LHCN-M2 (cell line): ENCODE data around the gene GRK3. TPM values are rescaled to one million over a fixed set of nuclear protein-coding genes. Genes with fewer than 3 reads are reported as not detected.
A peak's percentile ranks its signal among the peaks of the same experiment; 100 is the strongest.

ENCODE experiments used
- DNase-seq: peaks from one replicate; pipeline ENCODE4 v3.0.0-alpha.2; 2012; ENCODE audit warnings: low read depth
- total RNA-seq: library from RNA; depleted of rRNA; stranded (reverse); fragments of >200 nt; gene quantifications from 2 replicates; pipeline ENCODE4 v1.2.3, GENCODE V29; 2014

GRK3 gene
- total RNA-seq, 1 experiment from 2014 or later = 3.2 TPM

DNA sequence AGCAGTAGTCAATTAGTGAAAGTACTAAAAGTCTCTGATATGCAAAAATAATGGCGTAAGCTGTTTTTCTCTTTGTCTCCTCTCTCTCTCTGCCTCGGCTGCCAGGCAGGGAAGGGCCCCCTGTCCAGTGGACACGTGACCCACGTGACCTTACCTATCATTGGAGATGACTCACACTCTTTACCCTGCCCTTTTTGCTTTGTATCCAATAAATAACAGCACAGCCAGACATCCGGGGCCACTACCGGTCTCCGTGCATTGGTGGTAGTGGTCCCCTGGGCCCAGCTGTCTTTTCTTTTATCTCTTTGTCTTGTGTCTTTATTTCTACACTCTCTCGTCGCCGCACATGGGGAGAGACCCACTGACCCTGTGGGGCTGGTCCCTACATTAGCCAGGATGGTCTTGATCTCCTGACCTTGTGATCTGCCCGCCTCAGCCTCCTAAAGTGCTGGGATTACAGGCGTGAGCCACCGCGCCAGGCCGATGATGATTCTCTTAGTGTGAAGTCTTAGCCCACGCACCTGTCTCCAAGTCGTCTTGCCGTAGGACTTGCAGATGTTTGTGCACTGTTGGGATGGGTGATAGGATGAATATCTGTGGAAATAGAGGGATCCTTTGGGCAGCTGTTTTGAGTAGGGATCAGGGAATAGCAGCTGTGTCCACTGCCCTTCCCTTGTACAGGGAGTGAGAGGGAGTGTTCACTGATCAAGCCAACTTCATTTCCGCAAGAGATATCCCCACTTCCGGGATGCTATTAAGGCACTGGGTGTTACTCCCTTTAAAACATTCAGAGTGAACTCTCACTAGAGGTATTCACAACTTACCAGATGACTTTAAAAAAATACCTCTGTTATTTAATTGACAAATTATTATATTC lies 61.5 kb downstream of the GRK3 start:
- peak; percentile 24 for DNase-seq

DNA sequence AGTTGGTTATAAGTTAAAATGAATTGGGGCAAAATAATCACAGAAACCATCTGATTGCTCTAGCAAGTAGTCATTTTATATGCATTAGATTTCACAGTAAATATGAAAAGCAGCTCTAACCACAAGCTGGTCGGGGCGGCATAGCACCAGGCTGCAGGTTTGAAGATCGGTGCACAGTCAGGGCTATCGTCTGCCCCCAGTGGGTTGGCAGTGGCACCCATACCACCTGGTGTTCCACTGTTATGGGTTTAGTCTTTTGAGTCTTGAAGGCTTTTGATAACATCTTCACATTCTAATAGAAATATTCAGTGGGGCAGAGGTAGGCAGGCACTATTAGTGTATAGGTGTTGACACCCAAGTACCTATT lies 62.1 kb downstream of the GRK3 start:
- no peak for DNase-seq

DNA sequence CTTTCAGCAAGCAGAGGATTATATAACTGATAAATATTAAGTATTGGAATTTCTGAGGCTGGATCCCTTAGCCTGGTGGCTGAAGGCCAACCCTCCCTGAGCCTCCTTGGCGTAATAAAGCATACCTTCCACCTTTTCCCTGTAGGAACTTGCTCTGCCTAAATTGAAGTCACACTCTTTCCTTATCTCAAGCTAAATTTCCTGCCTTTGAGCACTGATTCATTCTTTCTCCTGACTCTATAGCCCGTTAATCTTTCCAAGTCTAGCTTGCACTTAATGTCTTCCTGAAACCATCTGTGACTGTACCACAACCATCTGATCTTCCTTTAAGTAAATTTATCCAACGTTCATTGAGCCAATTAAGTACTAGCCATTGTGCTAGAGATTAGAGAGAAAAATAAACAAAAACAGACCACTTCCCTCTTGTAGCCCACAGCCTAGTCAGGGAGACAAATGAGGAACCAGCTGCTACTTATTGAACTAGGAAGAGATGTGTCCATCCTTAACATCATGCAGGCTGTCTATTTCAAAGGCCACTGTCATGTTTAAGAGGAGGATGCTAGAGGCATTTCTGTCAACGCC lies 62.9 kb downstream of the GRK3 start:
- DNase-seq = peak; percentile 42

DNA sequence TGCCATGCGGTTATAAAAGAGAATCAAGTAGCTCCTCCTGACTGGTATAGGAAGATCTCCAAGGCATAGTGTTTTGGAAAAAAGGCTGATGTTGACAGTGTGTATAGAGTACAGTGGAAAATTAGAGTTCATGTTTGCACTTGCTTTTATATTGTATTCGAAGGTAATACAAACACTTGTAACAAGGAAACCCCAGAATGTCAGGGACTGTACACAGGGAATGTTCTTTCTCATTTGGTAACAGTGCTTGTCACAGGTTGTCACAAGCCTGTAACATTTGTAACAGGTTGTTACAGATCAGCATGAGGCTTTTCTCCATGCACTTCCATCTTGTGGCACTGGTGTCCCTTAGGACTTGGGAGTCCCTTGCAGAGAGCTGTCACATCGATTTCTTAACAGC lies 64.0 kb downstream of the GRK3 start:
- no peak for DNase-seq

DNA sequence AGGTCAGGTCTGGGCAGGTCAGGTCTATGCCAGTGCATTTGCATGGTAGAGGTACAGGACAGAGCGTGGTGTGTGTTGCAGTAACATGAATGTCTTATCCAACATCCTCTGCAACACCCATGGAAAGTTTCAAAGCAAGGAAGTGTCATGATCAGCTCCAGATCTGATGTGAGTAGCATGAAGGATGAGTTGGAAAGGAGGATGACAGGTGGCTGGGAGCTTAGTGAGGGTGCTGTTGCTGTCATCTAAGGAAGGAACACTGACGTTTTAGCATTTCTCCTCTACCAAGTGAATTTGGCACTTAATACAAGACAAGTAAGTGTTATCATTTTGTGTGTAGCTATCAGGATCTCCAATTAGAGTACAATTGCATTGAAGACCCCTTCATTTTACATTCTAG lies 65.1 kb downstream of the GRK3 start:
- peak; percentile 31 for DNase-seq

DNA sequence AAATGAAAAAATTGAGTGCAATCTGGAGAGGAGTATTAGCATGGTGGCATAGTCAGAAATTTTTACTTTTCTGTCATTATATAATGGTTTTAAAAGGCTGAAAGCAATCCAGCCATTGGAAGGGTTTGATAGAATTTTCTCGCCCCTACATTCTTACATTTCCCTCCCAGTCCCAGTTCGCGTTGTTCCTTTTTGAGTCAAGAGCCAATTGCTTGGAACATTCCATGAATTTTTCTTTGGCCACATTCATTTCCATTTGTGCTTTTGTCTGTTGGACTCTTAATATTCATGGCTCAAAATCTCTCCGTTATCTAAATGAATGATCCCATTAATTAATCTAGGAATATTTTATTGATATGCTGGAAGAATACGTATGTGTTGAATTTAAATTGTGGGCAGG lies 66.0 kb downstream of the GRK3 start:
- peak; percentile 68 for DNase-seq

DNA sequence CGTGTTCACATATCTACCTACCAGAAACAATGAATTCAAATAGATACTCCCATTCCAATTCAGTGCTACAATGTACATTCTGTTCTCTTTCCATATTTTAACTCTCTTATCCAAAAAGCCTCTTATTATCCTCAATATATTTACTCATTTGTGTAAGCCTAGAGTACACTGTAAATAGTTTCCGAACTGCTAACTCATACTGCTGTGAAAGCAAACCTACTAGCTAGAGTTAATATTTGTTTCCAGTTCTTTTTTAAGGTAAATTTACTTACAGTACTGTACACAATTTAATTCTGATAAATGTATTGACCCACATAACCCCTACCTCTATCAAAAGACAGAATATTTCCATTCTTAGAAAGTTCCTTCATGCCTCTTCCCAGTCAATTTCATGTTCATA lies 71.8 kb downstream of the GRK3 start:
- no peak for DNase-seq

DNA sequence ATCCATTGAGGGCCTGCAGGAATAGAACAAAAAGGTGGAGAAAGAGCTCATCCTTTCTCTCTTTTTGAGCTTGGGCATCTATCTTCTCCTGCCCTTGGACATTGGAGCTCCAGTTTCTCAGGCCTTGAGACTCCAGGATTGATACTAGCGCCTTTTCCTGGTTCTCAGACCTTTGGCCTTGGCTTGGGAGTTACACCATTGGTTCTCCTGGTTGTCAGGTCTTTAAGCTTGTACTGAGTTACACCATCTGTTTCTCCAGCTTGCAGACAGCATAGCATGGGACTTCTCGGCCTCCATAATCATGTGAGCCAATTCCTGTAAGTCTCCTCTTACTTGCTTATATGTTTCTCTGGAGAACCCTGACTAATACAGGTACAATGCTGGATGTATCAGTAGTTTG lies 72.6 kb downstream of the GRK3 start:
- no peak for DNase-seq

DNA sequence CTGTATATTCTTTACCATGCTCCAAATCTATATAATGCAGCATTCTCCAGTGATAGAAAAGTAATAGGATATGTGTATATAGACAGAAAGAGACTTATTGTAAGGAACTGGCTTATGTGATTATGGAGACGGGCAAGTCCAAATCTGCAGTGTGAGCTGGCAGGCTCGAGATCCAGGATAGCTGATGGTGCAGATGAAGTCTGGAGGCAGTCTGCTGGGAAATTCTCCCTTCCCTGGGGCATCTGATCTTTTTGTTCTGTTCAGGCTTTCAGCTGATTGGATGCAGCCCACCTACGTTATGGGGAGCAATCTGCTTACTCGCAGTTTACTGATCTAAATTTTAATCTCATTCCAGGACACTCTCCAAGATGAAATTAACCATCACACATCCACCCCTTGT lies 73.2 kb downstream of the GRK3 start:
- no peak for DNase-seq

DNA sequence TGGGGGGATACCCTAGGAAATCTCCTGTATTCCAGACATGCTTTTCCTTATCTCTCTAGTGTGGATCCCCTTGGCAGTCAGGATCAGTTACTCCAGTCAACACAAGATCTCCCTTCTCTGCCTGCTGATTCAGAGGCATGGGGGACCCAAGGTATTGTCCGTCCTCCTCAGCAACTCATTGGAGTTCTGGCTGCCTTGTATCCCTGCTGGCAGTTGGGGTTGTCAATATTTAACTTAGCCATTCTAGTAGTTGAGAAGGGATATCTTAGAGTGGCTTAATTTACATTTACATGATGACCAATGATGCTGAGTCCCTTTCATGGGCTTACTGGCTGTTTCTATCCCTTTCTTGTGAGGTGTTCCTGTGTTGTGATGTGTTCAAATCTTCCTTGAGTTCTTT lies 74.2 kb downstream of the GRK3 start:
- DNase-seq = no peak

DNA sequence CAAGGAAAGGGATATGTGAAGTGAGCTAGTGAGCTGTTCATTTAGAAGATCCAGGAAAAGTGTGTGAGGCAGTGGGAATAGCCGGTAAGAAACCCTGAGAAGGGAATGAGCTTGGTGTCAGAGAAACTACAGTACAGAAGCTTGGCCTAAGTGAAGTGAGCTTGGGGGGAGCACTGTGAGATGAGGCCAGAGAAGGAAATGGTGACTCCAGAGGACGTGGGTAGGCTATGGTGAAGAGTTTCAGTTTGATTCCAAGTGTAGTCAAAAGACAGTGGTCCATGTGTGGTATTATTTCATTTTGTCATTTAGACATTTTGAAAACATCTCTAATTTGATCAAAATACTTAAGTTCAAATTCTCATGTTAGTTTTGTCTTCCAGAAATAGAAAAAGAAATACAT lies 77.2 kb downstream of the GRK3 start:
- DNase-seq = no peak

DNA sequence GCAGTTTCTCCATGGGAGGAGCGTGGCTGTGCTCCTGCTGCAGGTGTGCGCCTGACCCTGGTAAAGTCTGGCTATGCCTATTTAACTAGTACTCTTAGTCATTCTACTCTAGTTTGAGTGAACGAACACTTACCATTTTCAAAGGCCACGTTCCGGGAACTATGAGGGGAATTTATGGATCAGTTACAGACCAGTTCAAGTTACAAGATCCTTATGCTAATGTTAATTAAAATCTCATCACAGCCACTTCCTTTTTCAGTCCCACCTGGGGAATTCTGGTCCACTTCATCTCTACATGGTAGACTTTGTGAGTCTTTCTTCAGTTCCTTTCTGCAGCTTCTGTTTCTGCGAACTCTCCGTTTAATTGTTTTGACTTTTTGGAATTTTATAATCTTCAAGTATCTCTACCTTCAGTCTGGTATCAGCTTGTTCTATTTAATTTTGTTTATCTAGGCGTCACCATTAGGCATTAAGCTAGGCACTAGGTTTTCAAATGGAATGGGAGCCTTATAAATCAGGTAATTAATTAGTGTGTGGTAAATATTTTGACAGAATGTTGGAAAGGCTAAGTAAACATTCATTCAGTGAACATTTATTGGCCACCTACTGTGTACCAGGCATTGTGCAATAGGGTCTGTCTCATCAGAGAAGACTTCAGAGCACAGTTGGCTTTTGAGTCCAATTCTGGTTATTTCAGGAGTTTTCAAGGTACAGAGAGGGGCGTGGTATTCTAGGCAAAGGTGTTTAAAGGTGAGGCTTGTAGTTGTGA lies 78.9 kb downstream of the GRK3 start:
- no peak for DNase-seq

DNA sequence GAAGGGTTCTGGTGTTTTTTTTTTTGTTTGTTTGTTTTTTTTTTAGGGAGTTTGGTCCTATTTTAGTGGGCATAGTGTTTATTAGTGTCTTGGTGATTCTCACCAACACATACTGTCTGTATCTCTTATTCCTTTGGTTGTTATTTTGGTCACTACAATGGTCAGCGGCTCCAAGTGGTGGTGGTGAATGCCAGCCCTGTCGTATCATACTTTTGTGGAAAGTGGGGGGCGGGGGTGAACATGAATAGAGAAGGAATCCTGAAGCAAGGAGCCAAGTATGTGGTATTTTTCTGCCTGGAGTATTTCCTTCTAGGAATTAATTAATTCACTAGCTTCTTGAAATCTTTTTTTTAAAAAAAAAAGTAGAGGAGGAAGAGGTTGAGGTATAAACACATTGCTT lies 79.6 kb downstream of the GRK3 start:
- DNase-seq = peak; percentile 39

DNA sequence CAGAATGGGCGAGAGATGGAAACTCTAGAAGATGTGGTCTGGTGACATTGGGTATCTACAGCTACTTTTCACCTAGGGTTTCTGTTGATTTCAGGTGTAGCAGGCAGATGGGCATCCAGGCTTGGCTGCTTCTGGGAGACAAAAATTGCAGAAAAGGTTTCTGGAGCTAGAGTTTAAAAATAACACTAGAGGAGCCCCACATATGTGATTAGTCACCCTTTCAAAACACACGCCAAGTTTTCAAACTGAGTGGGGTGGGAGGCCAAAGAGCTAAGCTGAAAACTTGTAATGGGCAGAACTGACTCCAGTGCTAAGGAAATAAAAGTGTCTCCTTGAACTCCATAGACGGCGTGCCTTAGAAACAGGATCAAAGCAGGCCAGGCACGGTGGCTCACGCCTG lies 80.8 kb downstream of the GRK3 start:
- peak; percentile 33 for DNase-seq

DNA sequence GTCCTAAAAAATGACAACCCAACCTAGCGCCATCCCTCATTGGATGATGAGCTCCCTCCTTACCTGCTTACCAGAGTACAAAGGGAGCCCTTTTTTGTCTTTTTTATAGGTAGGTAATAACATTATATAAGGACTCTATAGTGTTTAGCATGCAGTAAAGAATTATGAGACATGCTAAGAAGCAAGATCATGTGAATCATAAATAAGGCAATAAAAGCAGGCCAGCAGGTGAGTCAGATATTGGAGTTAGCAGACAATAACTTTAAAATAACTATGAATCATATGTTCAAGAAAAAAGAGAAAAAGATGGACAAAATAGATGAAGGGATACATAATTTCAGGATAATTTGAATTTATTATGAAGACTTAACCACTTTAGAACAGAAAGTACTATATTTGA lies 81.5 kb downstream of the GRK3 start:
- DNase-seq = peak; percentile 22

DNA sequence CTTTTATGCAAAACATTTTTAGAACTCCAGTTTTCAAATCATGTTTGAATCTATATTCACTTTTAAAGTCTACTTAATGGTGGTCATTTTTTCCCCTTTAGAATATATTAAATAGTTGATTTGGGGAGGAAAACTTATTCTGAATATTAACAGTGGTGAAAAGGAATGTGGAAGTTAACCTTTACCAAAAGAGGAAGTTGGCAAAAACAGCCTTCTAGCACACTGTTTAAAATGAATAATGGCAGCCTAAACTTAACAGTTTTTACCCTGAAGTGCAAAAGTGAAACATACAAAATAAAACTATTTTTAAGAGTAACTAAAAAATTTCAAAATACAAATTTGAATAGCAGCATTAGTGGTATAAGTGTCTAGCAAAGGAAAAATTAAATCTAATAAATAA lies 86.4 kb downstream of the GRK3 start:
- DNase-seq = no peak

DNA sequence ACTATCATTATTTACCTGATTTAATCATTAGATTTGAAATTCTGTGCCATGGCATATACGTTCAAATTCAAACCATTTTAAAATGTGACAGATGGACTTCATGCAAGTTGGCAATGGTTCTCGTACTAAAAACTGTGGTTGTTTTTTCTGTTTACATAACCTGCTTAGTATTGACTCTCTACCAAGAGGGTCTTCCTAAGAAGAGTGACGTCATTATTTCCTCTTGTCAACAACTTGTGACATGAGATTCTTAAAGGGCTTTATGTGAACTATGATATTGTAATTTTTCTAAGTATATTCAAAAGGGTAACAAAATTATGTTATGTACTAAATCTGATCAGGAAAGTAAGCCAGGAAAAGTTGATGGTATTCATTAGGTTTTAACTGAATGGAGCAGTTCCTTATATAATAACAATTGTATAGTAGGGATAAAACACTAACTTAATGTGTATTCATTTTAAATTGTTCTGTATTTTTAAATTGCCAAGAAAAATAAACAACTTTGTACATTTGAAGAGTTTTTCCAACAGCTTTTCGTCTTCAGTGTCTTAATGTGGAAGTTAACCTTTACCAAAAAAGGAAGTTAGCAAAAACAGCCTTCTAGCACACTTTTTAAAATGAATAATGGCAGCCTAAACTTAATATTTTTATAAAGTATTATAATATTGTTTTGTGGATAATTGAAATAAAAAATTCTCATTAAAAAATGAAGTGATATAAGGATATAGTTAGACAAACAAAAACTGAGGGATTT lies 87.0 kb downstream of the GRK3 start:
- no peak for DNase-seq

DNA sequence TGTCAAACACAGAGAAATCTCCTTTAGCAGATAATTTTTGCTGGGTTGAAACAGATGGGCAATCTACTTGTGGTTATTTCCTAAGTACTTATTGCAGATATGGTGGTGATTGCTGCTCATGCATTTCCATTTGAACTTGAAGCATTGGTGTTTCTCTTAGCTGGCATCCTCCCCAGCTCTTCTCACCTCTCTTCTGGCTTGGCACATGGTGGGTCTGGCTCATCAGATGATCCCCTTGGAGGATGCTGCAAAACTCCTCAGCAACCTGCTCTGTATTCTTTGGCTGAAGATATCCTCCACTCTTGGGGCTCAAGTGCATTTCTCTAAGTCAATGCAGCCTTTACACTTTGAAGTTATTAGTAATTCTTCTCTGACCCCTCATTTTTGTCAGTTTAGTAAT lies 90.2 kb downstream of the GRK3 start:
- DNase-seq = no peak

DNA sequence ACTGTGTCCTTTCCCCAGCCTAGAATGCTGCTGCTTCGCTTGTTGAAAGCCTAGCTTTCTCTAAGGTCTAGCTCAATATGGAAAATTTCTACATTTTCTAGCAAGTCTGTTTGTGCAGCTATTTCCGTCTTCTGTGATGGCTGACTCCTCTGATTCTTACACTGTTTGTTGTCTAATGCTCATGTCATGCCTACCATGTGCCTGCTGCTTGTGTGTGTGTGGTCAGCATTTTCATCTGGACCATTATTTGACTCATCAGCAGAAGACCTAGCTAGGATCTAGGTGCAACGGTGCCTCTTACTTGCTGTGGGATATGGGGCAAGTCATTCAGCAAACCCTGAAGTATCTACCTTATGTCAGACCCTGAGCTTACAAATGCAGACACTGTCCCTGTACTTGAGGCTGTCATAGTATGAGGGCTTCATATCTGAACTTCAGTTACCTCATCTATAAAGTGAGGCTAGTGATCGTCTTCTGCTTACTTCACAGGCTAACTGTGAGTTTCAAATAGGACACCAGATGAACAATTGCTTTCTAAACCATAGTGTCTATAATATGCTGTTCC lies 91.0 kb downstream of the GRK3 start:
- no peak for DNase-seq

DNA sequence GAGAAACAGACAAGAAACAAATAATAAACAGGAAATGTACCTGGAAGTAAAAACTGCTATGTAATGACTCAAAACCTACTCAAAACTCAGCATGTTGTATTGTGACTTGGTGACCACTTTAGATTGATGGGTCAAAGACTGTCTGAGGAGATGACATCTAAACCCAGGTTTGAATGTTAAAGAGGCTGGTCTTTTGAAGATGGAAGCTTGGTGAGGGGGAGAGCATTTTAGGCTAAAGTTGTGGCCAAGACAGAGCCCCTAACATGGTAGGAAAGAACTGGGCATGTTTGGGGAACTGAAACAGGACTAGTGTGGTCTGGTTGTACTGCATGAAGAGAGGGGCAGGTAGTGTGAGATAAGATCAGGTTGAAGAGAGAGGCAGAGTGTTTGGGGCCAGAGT lies 92.2 kb downstream of the GRK3 start:
- no peak for DNase-seq

DNA sequence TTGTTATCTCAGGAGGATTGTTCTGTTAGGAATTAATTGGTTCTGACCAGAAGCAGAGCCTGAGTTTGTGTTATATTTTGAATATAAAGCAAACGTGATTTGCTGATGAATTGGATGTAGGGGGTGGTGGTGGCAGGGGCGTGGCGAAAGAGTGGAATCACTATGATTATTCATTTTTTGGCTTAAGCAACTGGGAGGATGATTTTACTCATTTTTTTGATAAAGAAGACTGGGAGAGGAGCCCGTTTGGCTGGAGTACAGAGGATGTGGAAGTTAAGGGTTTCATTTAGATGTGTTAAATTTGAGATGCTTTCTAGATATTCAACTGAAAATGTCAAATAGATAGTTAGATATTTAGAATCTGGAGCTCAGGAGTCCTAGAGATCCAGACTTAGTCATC lies 94.2 kb downstream of the GRK3 start:
- no peak for DNase-seq

DNA sequence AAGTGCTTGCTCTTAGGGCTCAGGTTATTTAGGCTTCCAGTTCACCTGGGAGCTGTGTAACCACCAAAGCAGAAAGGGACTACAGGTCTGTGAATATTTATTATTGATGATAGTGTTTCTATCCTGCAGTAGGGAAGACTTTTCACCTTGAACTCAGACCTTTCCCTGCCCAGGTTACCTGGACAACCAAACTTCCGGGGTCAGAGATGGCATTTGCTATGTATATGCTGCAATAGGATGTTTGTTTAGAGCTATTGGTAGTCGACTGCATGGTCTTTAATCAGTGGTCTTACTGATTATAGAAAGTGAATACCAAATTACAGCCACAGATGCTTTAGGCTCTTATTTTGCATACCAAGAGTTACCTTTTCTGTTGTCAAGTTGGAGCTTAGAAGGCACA lies 94.9 kb downstream of the GRK3 start:
- DNase-seq = no peak
